Stimulated activated CD8-positive, alpha-beta memory T cell treated with anti-CD3 and anti-CD28 coated beads, Interleukin-7, amount 100 ng/mL, for 24 hours (primary cell): ENCODE data around the gene FGFR1OP2.

Experiments
- DNase-seq: peaks from one replicate; pipeline ENCODE4 v3.0.0-alpha.2; 2020; ENCODE audit warnings: low read depth

The FGFR1OP2 gene

GRCh38 chr12:27003421-27004381 is 65.4 kb downstream of the FGFR1OP2 start:
- DNase-seq = no peak

DNA sequence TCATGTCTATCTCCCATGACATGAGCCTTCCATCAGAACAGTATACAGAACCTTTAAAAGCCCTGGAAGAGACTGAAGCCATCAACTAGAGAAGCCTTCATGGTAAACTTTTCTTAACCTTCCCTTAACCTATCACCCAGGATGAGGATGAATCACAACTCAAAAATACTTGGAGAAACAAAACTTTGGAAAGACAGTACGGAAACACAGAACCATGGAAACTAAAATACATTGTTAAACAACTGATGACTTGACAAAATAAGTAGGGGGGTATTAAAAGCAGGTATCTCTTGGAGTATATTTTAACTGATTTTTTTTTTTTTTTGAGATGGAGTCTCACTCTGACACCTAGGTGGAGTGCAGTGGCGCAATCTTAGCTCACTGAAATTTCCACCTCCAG is 67.2 kb downstream of the FGFR1OP2 start:
- DNase-seq = no peak

DNA sequence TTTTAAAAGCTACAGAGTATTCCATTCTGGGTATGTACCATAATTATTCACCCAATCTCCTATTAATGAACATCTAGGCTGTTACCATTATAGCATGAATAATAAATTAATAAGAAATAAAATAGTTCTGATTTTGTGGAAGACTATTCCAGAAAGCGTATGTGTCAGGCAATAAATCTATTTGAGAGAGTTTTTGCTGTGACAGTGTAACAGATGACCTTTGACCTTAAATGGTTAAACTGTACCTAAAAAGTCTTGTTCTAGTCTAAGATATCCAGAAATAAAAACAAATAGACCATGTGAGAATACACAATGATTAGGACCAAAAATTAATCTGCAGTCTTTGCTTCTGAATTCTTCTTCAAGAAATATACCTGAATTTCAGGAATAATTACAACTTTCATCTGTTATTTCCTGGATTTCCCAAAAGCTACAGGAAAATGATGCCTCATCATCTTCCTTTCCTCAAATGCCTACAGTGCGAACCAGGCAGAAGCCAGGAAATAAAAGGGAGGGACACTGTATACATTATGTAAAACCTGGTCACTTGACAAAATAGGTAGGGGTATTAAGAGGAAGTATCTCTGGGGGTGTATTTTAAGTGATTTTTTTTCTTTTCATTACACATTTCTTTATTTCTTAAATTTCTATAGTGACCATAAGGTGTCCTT is 68.7 kb downstream of the FGFR1OP2 start:
- no peak for DNase-seq

DNA sequence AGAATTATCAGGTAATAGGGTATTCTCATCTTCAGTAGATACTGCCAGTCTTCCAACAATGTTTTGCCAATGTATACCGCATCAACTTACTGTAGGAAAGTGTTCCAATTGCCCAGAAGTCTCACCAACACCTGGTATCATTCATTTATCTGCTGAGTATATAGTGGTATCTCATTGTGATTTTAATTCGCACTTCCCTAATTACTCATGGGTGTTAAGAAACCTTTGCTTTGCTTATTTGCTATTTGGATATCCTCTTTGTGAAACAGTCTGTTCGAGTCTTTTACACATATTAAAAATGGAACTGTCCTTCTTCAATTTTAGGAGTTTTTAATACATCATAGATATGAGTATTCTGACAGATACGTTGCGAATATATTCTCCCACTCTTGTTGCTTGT is 69.8 kb downstream of the FGFR1OP2 start:
- DNase-seq = no peak

DNA sequence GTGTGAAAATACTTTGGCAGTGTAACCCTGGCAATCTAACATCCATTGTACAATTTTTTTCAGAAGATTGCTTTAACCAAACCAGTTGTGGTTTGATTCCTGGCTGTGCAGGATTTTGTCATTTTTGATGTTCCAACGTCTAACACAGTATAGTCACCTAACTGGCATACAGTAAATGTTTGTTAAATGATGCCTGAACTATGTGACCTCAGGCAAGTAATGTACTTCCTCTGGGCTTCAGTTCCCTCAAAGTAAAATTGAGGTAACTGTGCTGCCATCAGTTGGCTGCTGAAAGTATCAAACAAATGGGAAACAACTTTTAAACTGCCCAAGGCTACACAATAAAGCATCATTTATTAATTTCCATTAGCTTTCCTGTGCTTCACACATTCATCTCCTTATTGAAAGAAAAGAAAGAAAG is 71.6 kb downstream of the FGFR1OP2 start:
- DNase-seq = no peak

DNA sequence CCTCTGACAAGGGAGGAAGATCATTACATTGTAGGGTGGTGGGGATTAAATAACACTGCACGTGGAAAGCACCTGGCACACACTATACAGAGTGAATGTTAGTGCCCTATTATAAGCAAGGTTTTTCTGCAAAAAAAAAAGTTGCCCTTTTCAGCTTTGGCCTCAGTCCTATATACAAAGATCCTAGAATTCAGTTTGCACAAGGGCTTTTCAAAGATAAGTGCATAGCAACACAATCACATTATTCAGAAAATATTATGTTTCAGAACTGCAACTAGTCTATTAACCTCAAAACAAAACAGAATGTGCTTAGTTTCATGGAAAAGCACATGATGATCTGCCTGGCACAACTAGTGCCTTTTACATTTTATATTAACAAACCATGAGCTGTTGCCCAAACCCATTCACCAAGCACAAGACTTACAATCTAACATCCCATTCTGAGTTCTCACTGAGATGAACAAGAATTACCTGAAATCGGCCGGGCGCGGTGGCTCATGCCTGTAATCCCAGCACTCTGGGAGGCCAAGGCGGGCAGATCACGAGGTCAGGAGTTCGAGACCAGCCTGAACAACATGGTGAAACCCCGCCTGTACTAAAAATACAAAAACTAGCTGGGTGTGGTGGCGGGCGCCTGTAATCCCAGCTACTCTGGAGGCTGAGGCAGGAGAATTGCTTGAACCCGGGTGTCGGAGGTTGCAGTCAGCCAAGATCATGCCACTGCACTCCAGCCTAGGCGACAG is 74.1 kb downstream of the FGFR1OP2 start:
- DNase-seq = no peak

DNA sequence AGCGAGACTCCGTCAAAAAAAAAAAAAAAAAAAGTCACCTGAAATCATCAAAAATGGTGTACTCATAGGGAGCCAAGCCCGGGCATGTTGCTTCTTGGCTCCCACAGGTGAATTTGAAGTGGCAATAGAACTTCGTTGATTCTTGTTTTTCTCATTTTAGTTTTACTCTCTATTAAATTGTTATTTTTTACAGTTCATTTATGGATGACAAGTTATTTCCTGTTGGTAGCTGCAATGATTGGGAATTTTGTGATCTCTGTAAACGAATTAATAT is 74.6 kb downstream of the FGFR1OP2 start:
- no peak for DNase-seq

- DNase-seq = peak; percentile 12
Measured at GRCh38 chr12:27013611-27014084, 75.4 kb downstream of the FGFR1OP2 start.

GRCh38 chr12:27014085-27014858 is 76.0 kb downstream of the FGFR1OP2 start, which contains the start of gene TM7SF3:
TSS of gene TM7SF3 (minus strand) at chr12:27014384. CDS start at chr12:27014168, 216 bp downstream.
- peak; percentile 86 for DNase-seq

GRCh38 chr12:27014859-27015729 is 76.8 kb downstream of the FGFR1OP2 start:
- no peak for DNase-seq

GRCh38 chr12:27015730-27016076 is 77.4 kb downstream of the FGFR1OP2 start:
- DNase-seq = no peak
